GM23338 (cell line): ENCODE measurements around the gene PARP6. TPM values are rescaled to one million over a fixed set of nuclear protein-coding genes. Genes with fewer than 3 reads are reported as not detected.

Experiments
- ATAC-seq: fragments of 200-7000 bp; cut with Tn5 transposase; 3 replicates; pipeline ENCODE4 v1.9.1; 2020
- DNase-seq: peaks from one replicate; pipeline ENCODE4 v3.0.0-alpha.2; 2015; ENCODE audit warnings: low spot score
- H2AFZ ChIP-seq: fragments of 200-600 bp; sonication (generic); 2 replicates; pipeline ENCODE4 v1.8.0; 2016; ENCODE audit warnings: antibody characterized with exemption, mild to moderate bottlenecking, moderate library complexity
- H3F3A ChIP-seq: fragments of 200-600 bp; sonication (generic); replicated peaks from 2 replicates; pipeline ENCODE4 v1.8.0; 2017; ENCODE audit warnings: antibody characterized with exemption, mixed run types, low read depth
- H3K27ac ChIP-seq: fragments of 200-600 bp; sonication (generic); 2 replicates; pipeline ENCODE4 v1.6.1; 2016; ENCODE audit warnings: low read depth
- H3K27me3 ChIP-seq: fragments of 200-600 bp; sonication (generic); 2 replicates; pipeline ENCODE4 v1.8.0; 2016; ENCODE audit warnings: mild to moderate bottlenecking, mixed run types, moderate library complexity; ENCODE audit not compliant: insufficient read depth
- H3K36me3 ChIP-seq: fragments of 200-600 bp; sonication (generic); 2 replicates; pipeline ENCODE4 v1.8.0; 2016; ENCODE audit warnings: mild to moderate bottlenecking; ENCODE audit not compliant: insufficient read depth
- H3K4me1 ChIP-seq: fragments of 200-600 bp; sonication (generic); 2 replicates; pipeline ENCODE4 v1.8.0; 2016; ENCODE audit warnings: mild to moderate bottlenecking, moderate library complexity; ENCODE audit not compliant: insufficient read depth
- H3K4me2 ChIP-seq: fragments of 200-600 bp; sonication (generic); 2 replicates; pipeline ENCODE4 v1.7.1; 2017; ENCODE audit warnings: mixed run types
- H3K4me3 ChIP-seq: fragments of 200-600 bp; sonication (generic); 2 replicates; pipeline ENCODE4 v1.6.1; 2016; ENCODE audit warnings: mixed run types
- H3K79me2 ChIP-seq: fragments of 200-600 bp; sonication (generic); replicated peaks from 2 replicates; pipeline ENCODE4 v1.8.0; 2017; ENCODE audit warnings: mild to moderate bottlenecking; ENCODE audit not compliant: insufficient read depth
- H3K9me2 ChIP-seq: fragments of 200-600 bp; sonication (generic); 2 replicates; pipeline ENCODE4 v1.8.0; 2017; ENCODE audit not compliant: insufficient read depth
- H4K20me1 ChIP-seq: fragments of 200-600 bp; sonication (generic); replicated peaks from 2 replicates; pipeline ENCODE4 v1.8.0; 2017; ENCODE audit warnings: mild to moderate bottlenecking; ENCODE audit not compliant: insufficient read depth
- H3K27ac Mint-ChIP-seq: 2 replicates; pipeline ENCODE4 v1.8.0; 2020; ENCODE audit warnings: inconsistent platforms, mild to moderate bottlenecking, moderate library complexity, mixed read lengths
- H3K27me3 Mint-ChIP-seq: 3 replicates; pipeline ENCODE4 v1.8.0; 2022; ENCODE audit warnings: low read depth, mild to moderate bottlenecking, moderate library complexity, mixed read lengths, inconsistent platforms; ENCODE audit not compliant: insufficient read depth, poor library complexity
- H3K36me3 Mint-ChIP-seq: 3 replicates; pipeline ENCODE4 v1.8.0; 2021; ENCODE audit warnings: low read depth, mild to moderate bottlenecking, inconsistent platforms, moderate library complexity, mixed read lengths
- H3K4me1 Mint-ChIP-seq: 3 replicates; pipeline ENCODE4 v1.8.0; 2020; ENCODE audit warnings: mild to moderate bottlenecking, inconsistent platforms, mixed read lengths
- H3K4me3 Mint-ChIP-seq: 3 replicates; pipeline ENCODE4 v1.8.0; 2021; ENCODE audit warnings: moderate library complexity, mild to moderate bottlenecking, inconsistent platforms, mixed read lengths
- H3K9me3 Mint-ChIP-seq: 3 replicates; pipeline ENCODE4 v1.8.0; 2020; ENCODE audit warnings: moderate library complexity, mild to moderate bottlenecking, inconsistent platforms, mixed read lengths
- EZH2 ChIP-seq: fragments of 200-600 bp; sonication (generic); IDR thresholded peaks from one replicate; pipeline ENCODE4 v1.8.0; 2017; ENCODE audit warnings: antibody characterized with exemption, mild to moderate bottlenecking, low read depth; ENCODE audit not compliant: unreplicated experiment
- EZH2phosphoT487 ChIP-seq: fragments of 200-600 bp; sonication (generic); IDR thresholded peaks from one replicate; pipeline ENCODE4 v1.8.1; 2018; ENCODE audit warnings: antibody characterized with exemption; ENCODE audit not compliant: unreplicated experiment
- JUNB ChIP-seq: IDR thresholded peaks from one replicate; pipeline ENCODE4 v1.6.1; 2016; ENCODE audit warnings: antibody characterized with exemption; ENCODE audit not compliant: unreplicated experiment
- NANOG ChIP-seq: IDR thresholded peaks from 2 replicates; pipeline ENCODE4 v1.6.1; 2016; ENCODE audit warnings: antibody characterized with exemption, borderline replicate concordance
- STAT1 ChIP-seq: IDR thresholded peaks from one replicate; pipeline ENCODE4 v1.6.1; 2016; ENCODE audit warnings: antibody characterized with exemption; ENCODE audit not compliant: unreplicated experiment
- ZNF114 ChIP-seq: fragments of 250-450 bp; sonication (Bioruptor Pico); IDR thresholded peaks from 2 replicates; pipeline ENCODE4 v1.5.0; 2020; ENCODE audit warnings: mild to moderate bottlenecking, moderate library complexity
- polyA plus RNA-seq: library from polyadenylated mRNA; unstranded; fragments of >200 nt; fragmentation: Nextera tagmentation; extraction: Ambion mirVana; gene quantifications from 2 replicates; pipeline ENCODE4 v1.2.1, GENCODE V29; 2016
- total RNA-seq: library from RNA; depleted of rRNA; stranded (reverse); fragments of >200 nt; shearing (Covaris generic); gene quantifications from 2 replicates; pipeline ENCODE4 v1.2.3, GENCODE V29; 2014
- TF ChIP-seq, protein P1 (sequence below): IDR thresholded peaks from one replicate; pipeline ENCODE4 v1.6.1; 2018; ENCODE audit warnings: antibody characterized with exemption; ENCODE audit not compliant: unreplicated experiment
- TF ChIP-seq, protein P2 (sequence below), 2 experiments: fragments of 200-600 bp in 1 of 2; sonication (generic) in 1 of 2; conservative IDR thresholded peaks; 2 replicates each; pipeline versions ENCODE4 v1.5.1 to v1.6.1; 2016 to 2017; ENCODE audit warnings: antibody characterized with exemption in 2 of 2, low read depth in 2 of 2, mild to moderate bottlenecking in 2 of 2, moderate library complexity in 1 of 2
- TF ChIP-seq, protein P3 (sequence below): fragments of 250-450 bp; sonication (Bioruptor Pico); IDR thresholded peaks from 2 replicates; pipeline ENCODE4 v1.5.0; 2020; ENCODE audit warnings: mild to moderate bottlenecking, moderate library complexity

Gene PARP6
- total and polyA plus RNA-seq, 2 experiments from 2014 or later = 27.6 to 28.1 TPM

DNA sequence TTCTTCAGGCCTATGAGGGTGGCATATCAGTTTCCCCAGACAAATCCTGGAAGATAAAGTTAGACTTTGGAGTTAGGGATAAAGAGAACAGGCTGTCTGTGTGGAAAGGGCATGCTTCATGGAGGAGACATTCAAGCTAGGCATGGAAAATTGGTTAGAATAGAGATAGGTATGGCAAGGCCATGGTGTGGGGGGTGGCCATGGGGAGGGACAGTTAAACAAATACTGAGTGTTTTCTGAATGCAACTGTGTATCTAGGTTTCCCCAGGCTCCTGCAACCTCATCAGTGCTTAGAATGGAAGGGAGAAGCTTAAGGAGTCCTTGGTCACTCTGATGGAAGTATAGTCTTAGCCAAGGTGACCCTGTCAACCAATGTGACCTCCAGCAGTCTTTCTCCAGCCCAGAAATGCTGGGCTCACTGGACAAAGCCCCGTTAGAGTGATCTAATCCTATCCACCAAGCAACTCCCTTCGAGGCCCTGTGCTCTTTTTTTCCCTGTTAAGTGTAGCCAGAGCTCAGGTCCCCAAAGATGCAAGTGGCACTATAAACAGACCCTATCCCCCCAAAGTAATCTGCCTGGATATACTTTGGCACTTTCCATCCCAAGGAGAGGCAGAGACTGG, 35.9 kb downstream of the PARP6 start:
- no peak overlapping the region for H3K27ac Mint-ChIP-seq
- peaks cover 18% of the 10 kb centered on the region for H3K36me3 Mint-ChIP-seq
- H3K9me2 ChIP-seq = no peaks in the 10 kb centered on the region
- H3K4me1 Mint-ChIP-seq = peaks cover 26% of the 10 kb centered on the region
- DNase-seq (no peak), ATAC-seq (no peak)
- no peak for TF ChIP-seq NANOG
- TF ChIP-seq, protein P1, sequence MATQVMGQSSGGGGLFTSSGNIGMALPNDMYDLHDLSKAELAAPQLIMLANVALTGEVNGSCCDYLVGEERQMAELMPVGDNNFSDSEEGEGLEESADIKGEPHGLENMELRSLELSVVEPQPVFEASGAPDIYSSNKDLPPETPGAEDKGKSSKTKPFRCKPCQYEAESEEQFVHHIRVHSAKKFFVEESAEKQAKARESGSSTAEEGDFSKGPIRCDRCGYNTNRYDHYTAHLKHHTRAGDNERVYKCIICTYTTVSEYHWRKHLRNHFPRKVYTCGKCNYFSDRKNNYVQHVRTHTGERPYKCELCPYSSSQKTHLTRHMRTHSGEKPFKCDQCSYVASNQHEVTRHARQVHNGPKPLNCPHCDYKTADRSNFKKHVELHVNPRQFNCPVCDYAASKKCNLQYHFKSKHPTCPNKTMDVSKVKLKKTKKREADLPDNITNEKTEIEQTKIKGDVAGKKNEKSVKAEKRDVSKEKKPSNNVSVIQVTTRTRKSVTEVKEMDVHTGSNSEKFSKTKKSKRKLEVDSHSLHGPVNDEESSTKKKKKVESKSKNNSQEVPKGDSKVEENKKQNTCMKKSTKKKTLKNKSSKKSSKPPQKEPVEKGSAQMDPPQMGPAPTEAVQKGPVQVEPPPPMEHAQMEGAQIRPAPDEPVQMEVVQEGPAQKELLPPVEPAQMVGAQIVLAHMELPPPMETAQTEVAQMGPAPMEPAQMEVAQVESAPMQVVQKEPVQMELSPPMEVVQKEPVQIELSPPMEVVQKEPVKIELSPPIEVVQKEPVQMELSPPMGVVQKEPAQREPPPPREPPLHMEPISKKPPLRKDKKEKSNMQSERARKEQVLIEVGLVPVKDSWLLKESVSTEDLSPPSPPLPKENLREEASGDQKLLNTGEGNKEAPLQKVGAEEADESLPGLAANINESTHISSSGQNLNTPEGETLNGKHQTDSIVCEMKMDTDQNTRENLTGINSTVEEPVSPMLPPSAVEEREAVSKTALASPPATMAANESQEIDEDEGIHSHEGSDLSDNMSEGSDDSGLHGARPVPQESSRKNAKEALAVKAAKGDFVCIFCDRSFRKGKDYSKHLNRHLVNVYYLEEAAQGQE = no peak
- TF ChIP-seq, protein P2, sequence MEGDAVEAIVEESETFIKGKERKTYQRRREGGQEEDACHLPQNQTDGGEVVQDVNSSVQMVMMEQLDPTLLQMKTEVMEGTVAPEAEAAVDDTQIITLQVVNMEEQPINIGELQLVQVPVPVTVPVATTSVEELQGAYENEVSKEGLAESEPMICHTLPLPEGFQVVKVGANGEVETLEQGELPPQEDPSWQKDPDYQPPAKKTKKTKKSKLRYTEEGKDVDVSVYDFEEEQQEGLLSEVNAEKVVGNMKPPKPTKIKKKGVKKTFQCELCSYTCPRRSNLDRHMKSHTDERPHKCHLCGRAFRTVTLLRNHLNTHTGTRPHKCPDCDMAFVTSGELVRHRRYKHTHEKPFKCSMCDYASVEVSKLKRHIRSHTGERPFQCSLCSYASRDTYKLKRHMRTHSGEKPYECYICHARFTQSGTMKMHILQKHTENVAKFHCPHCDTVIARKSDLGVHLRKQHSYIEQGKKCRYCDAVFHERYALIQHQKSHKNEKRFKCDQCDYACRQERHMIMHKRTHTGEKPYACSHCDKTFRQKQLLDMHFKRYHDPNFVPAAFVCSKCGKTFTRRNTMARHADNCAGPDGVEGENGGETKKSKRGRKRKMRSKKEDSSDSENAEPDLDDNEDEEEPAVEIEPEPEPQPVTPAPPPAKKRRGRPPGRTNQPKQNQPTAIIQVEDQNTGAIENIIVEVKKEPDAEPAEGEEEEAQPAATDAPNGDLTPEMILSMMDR (conservative IDR thresholded peaks at IDR 0.05; ENCODE audit: low read depth in 2 of 2) = no peak
- TF ChIP-seq STAT1 = no peak
- TF ChIP-seq JUNB = no peak
- no peak for TF ChIP-seq EZH2phosphoT487
- no peak for TF ChIP-seq EZH2
- TF ChIP-seq, protein P3, sequence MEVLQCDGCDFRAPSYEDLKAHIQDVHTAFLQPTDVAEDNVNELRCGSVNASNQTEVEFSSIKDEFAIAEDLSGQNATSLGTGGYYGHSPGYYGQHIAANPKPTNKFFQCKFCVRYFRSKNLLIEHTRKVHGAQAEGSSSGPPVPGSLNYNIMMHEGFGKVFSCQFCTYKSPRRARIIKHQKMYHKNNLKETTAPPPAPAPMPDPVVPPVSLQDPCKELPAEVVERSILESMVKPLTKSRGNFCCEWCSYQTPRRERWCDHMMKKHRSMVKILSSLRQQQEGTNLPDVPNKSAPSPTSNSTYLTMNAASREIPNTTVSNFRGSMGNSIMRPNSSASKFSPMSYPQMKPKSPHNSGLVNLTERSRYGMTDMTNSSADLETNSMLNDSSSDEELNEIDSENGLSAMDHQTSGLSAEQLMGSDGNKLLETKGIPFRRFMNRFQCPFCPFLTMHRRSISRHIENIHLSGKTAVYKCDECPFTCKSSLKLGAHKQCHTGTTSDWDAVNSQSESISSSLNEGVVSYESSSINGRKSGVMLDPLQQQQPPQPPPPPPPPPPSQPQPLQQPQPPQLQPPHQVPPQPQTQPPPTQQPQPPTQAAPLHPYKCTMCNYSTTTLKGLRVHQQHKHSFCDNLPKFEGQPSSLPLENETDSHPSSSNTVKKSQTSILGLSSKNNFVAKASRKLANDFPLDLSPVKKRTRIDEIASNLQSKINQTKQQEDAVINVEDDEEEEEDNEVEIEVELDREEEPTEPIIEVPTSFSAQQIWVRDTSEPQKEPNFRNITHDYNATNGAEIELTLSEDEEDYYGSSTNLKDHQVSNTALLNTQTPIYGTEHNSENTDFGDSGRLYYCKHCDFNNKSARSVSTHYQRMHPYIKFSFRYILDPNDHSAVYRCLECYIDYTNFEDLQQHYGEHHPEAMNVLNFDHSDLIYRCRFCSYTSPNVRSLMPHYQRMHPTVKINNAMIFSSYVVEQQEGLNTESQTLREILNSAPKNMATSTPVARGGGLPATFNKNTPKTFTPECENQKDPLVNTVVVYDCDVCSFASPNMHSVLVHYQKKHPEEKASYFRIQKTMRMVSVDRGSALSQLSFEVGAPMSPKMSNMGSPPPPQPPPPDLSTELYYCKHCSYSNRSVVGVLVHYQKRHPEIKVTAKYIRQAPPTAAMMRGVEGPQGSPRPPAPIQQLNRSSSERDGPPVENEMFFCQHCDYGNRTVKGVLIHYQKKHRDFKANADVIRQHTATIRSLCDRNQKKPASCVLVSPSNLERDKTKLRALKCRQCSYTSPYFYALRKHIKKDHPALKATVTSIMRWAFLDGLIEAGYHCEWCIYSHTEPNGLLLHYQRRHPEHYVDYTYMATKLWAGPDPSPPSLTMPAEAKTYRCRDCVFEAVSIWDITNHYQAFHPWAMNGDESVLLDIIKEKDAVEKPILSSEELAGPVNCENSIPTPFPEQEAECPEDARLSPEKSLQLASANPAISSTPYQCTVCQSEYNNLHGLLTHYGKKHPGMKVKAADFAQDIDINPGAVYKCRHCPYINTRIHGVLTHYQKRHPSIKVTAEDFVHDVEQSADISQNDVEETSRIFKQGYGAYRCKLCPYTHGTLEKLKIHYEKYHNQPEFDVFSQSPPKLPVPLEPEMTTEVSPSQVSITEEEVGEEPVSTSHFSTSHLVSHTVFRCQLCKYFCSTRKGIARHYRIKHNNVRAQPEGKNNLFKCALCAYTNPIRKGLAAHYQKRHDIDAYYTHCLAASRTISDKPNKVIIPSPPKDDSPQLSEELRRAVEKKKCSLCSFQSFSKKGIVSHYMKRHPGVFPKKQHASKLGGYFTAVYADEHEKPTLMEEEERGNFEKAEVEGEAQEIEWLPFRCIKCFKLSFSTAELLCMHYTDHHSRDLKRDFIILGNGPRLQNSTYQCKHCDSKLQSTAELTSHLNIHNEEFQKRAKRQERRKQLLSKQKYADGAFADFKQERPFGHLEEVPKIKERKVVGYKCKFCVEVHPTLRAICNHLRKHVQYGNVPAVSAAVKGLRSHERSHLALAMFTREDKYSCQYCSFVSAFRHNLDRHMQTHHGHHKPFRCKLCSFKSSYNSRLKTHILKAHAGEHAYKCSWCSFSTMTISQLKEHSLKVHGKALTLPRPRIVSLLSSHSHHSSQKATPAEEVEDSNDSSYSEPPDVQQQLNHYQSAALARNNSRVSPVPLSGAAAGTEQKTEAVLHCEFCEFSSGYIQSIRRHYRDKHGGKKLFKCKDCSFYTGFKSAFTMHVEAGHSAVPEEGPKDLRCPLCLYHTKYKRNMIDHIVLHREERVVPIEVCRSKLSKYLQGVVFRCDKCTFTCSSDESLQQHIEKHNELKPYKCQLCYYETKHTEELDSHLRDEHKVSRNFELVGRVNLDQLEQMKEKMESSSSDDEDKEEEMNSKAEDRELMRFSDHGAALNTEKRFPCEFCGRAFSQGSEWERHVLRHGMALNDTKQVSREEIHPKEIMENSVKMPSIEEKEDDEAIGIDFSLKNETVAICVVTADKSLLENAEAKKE (CRISPR knock-in tag) = no peak
- no peak for TF ChIP-seq ZNF114 (CRISPR knock-in tag)
- H3K4me3 Mint-ChIP-seq = no peak overlapping the region
- H3K4me3 ChIP-seq = no peak overlapping the region
- H3K27me3 Mint-ChIP-seq = peaks cover 64% of the 10 kb centered on the region
- no peaks in the 10 kb centered on the region for H3K9me3 Mint-ChIP-seq
- H3K27me3 ChIP-seq = no peaks in the 10 kb centered on the region
- H3K27ac ChIP-seq = no peak overlapping the region
- H2AFZ ChIP-seq = no peak overlapping the region
- no peaks in the 10 kb centered on the region; the same call in 1 of the 2 replicates for H4K20me1 ChIP-seq
- no peaks in the 10 kb centered on the region for H3K36me3 ChIP-seq
- H3K79me2 ChIP-seq = no peaks in the 10 kb centered on the region
- H3K4me2 ChIP-seq = peak overlapping the region; percentile 8
- peaks cover 18% of the 10 kb centered on the region for H3K4me1 ChIP-seq
- H3F3A ChIP-seq = no peaks in the 10 kb centered on the region
